ENCODE data around the gene NDUFS2. TPM values are rescaled to one million over a fixed set of nuclear protein-coding genes. Genes with fewer than 3 reads are reported as not detected.

The NDUFS2 gene
- total RNA-seq, 1 experiment from 2014 or later: 123 TPM

GRCh38 chr1:161196111-161196510 lies 6.1 kb upstream of the NDUFS2 start:
- Histone ChIP-seq H3K4me3 (ENCODE audit: low read depth, low read length, poor library complexity, severe bottlenecking) (no peak overlapping the region), H3K9me3 (ENCODE audit: low read depth, low read length, poor library complexity, severe bottlenecking) (no peaks in the 10 kb centered on the region), H3K36me3 (ENCODE audit: insufficient read depth, low read length, poor library complexity, severe bottlenecking) (peaks cover 47% of the 10 kb centered on the region), H3K27me3 (replicated peaks; ENCODE audit: insufficient read depth, low read depth, low read length, poor library complexity) (no peaks in the 10 kb centered on the region), H3K4me1 (ENCODE audit: insufficient read depth, low read length, poor library complexity, severe bottlenecking) (peaks cover 47% of the 10 kb centered on the region), H3K27ac (ENCODE audit: low read depth, low read length, poor library complexity, severe bottlenecking) (peak overlapping the region; percentile 87)
- no peak for TF ChIP-seq EZH2 (IDR thresholded peaks at IDR 0.05; ENCODE audit: borderline replicate concordance, low read depth, low read length, poor library complexity, severe bottlenecking)
- TF ChIP-seq, protein P1, sequence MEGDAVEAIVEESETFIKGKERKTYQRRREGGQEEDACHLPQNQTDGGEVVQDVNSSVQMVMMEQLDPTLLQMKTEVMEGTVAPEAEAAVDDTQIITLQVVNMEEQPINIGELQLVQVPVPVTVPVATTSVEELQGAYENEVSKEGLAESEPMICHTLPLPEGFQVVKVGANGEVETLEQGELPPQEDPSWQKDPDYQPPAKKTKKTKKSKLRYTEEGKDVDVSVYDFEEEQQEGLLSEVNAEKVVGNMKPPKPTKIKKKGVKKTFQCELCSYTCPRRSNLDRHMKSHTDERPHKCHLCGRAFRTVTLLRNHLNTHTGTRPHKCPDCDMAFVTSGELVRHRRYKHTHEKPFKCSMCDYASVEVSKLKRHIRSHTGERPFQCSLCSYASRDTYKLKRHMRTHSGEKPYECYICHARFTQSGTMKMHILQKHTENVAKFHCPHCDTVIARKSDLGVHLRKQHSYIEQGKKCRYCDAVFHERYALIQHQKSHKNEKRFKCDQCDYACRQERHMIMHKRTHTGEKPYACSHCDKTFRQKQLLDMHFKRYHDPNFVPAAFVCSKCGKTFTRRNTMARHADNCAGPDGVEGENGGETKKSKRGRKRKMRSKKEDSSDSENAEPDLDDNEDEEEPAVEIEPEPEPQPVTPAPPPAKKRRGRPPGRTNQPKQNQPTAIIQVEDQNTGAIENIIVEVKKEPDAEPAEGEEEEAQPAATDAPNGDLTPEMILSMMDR (conservative IDR thresholded peaks at IDR 0.05; ENCODE audit: low read depth, low read length): no peak
- ChIA-PET POLR2A (ENCODE audit: low non-redundant PET) (no interaction called here), CTCF (no interaction called here)
- intact Hi-C loops (cut with micrococcal nuclease; ENCODE audit: unreplicated experiment): no loop called here
- no TSS peak for BruUV-seq (replicated peaks)
- DNase-seq (ENCODE audit: low spot score): no peak

DNA sequence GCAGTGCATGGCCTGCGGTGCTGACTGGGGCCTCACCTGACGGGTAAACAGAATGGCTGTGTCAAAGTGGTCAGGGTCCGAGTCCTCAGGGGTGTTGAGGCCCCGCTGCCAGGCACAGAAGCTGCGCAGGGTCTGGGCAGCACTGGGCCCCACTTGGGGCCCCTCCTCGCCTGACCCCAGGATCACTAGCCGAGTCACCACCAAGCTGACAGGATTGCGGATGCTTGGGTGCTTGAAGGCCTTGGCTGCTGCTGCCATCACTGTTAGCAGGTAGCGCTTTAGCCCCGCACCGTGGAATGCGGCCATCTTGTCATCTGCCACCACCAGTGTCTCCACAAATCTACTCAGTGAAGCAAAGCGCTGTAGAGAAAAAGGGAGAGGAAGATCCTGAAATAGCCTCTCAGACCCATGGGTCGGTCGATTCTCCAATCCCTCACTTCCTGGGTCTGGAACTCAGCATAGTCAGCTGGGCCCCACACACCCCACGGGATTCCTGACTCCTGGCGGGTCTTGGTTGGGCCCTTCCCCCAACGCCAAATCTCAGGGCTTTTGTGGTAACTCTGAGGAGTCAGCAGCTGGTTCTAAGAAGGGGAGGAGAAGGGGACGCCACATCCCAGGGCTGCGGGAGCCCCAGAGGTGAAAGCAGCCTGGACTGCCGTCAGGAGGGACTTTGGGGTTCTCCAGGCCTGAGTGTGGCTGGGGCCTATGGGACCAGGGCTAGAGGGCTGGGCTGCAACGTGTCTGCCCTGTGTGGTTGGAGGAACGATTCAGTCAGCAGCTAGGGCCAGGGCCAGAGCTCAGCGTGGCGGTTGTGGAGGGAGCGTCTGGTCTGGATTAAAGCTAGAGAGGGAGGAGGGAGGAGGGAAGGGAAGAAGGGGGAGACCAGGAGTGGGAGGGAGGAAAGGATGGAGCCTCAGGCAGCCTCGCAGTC lies 5.4 kb upstream of the NDUFS2 start:
- H3K9me3 ChIP-seq (ENCODE audit: low read depth, low read length, poor library complexity, severe bottlenecking): no peaks in the 10 kb centered on the region
- no peak for TF ChIP-seq EZH2 (IDR thresholded peaks at IDR 0.05; ENCODE audit: borderline replicate concordance, low read depth, low read length, poor library complexity, severe bottlenecking)
- TF ChIP-seq, protein P1 (conservative IDR thresholded peaks at IDR 0.05; ENCODE audit: low read depth, low read length): no peak
- intact Hi-C loops (cut with micrococcal nuclease; ENCODE audit: unreplicated experiment): no loop called here
- H3K27me3 ChIP-seq (replicated peaks; ENCODE audit: insufficient read depth, low read depth, low read length, poor library complexity): no peaks in the 10 kb centered on the region
- H3K4me1 ChIP-seq (ENCODE audit: insufficient read depth, low read length, poor library complexity, severe bottlenecking): peaks cover 54% of the 10 kb centered on the region
- POLR2A ChIA-PET (ENCODE audit: low non-redundant PET): interaction anchor here (0.5 kb wide), 1 partner anchor 89 kb away, joined by 13 read pairs; no protein-coding TSS in a partner anchor
- peak; percentile 46 for DNase-seq (ENCODE audit: low spot score)
- CTCF ChIA-PET: no interaction called here
- peaks cover 40% of the 10 kb centered on the region for H3K36me3 ChIP-seq (ENCODE audit: insufficient read depth, low read length, poor library complexity, severe bottlenecking)
- peak overlapping the region; percentile 57 for H3K4me3 ChIP-seq (ENCODE audit: low read depth, low read length, poor library complexity, severe bottlenecking)
- H3K27ac ChIP-seq (ENCODE audit: low read depth, low read length, poor library complexity, severe bottlenecking): peak overlapping the region; percentile 87
- BruUV-seq (replicated peaks): no TSS peak

DNA sequence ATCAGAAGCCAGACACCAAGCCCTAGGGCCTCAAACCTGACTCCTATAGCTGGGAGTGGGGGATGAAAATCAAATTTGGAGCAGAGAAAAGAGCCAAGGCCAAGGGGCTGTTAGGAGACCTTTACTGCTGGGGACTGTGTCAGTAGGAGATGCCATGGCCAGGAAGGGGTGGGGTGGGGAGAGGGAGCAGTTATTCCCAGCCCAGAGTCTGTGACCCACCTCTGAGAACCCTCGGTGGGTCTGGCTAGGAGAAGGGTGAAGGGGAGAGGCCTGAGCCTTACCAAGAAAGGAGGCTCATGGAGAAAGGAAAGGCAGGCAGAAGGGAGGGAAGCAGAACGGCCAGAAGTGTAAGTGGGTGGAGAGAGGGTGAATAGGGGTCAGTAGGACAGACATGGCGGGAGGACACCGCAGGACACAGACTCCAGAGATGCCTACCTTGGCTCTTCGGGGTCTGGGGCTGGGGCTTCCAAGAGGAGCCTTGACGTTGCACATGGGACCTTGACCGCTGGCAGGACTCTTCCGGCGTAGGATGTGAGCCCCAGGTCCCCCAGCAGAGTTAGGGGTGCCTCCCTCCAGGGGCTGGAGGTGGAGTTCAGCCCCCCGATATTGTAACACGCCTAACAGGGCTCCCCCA lies 4.5 kb upstream of the NDUFS2 start:
- no peak for DNase-seq (ENCODE audit: low spot score)
- ChIA-PET POLR2A (ENCODE audit: low non-redundant PET) (no interaction called here), CTCF (interaction anchor here (0.6 to 0.7 kb wide), 2 partner anchors 28 to 164 kb away, joined by 5 to 7 read pairs; partner anchors contain the start of gene TOMM40L)
- peaks cover 33% of the 10 kb centered on the region for H3K36me3 ChIP-seq (ENCODE audit: insufficient read depth, low read length, poor library complexity, severe bottlenecking)
- intact Hi-C loops (cut with micrococcal nuclease; ENCODE audit: unreplicated experiment): no loop called here
- no peaks in the 10 kb centered on the region for H3K27me3 ChIP-seq (replicated peaks; ENCODE audit: insufficient read depth, low read depth, low read length, poor library complexity)
- no peak for TF ChIP-seq EZH2 (IDR thresholded peaks at IDR 0.05; ENCODE audit: borderline replicate concordance, low read depth, low read length, poor library complexity, severe bottlenecking)
- TF ChIP-seq, protein P1 (conservative IDR thresholded peaks at IDR 0.05; ENCODE audit: low read depth, low read length): no peak
- H3K9me3 ChIP-seq (ENCODE audit: low read depth, low read length, poor library complexity, severe bottlenecking): no peaks in the 10 kb centered on the region
- peaks cover 55% of the 10 kb centered on the region for H3K4me1 ChIP-seq (ENCODE audit: insufficient read depth, low read length, poor library complexity, severe bottlenecking)
- peak overlapping the region; percentile 87 for H3K27ac ChIP-seq (ENCODE audit: low read depth, low read length, poor library complexity, severe bottlenecking)
- no TSS peak for BruUV-seq (replicated peaks)
- peak overlapping the region; percentile 57 for H3K4me3 ChIP-seq (ENCODE audit: low read depth, low read length, poor library complexity, severe bottlenecking)

Data from A673 (cell line).